ENCODE data around the gene TCF7L2.

- TF ChIP-seq, protein P1, sequence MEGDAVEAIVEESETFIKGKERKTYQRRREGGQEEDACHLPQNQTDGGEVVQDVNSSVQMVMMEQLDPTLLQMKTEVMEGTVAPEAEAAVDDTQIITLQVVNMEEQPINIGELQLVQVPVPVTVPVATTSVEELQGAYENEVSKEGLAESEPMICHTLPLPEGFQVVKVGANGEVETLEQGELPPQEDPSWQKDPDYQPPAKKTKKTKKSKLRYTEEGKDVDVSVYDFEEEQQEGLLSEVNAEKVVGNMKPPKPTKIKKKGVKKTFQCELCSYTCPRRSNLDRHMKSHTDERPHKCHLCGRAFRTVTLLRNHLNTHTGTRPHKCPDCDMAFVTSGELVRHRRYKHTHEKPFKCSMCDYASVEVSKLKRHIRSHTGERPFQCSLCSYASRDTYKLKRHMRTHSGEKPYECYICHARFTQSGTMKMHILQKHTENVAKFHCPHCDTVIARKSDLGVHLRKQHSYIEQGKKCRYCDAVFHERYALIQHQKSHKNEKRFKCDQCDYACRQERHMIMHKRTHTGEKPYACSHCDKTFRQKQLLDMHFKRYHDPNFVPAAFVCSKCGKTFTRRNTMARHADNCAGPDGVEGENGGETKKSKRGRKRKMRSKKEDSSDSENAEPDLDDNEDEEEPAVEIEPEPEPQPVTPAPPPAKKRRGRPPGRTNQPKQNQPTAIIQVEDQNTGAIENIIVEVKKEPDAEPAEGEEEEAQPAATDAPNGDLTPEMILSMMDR (IDR thresholded peaks at IDR 0.05): no peak
- TF ChIP-seq POLR2A (IDR thresholded peaks at IDR 0.05): no peak
- no peak for TF ChIP-seq EP300 (IDR thresholded peaks at IDR 0.05)
Observed at GRCh38 chr10:112912410-112912928, 37.6 kb upstream of the TCF7L2 start.

Measured in ovary (tissue), 3 donors.